HG02884 (cell line): Measurements from ENCODE around the gene IGSF11.
"Not testable (repeated sequence)": the region's sequence is repeated elsewhere in the genome, so short reads cannot be mapped to it uniquely, and the experiment has no call there.

Experiments used
- ATAC-seq: cut with Tn5 transposase; IDR thresholded peaks from one replicate; pipeline ENCODE4 v1.9.1; 2021; ENCODE audit warnings: mild to moderate bottlenecking, moderate library complexity; ENCODE audit not compliant: unreplicated experiment

Gene IGSF11

DNA sequence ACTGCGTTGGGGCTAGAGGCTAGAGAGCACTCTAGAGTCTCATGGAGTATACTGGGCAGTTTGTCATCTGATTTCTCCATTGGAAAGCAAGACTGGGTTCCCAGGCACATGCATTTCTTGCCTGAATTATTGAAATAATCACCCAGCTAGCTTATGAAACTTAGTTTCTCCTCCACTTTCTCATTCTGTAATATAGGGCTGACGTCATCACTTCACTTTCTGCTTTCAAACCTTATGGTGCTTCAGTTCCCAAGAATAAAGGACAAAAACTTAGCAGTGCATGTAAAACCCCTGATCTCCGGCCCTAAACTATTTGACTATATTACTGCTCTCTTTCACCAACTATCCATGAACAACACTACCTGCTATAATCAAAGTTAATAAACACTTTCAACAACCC, 147.9 kb downstream of the IGSF11 start:
- ATAC-seq: no peak

DNA sequence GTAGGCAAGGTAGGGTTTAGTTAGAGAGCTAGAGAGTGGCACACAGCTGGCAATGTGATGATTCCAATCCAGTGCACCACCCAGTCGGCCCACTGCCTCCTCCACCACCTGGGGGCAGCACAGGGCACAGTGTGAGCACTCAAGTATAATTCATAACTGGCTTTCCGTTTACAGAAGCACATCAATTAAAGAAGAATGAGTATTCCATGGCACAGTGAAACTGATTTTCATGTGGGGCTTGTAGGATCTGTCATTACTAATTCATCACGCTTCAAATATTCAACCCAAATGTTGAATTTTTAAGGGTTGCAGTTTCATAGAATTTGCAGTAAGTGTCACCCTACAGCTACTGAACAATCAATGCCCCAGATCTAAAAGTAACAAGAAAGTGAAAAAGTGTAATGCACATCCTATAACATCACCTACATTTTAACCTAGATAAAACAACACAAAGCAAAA, 149.9 kb downstream of the IGSF11 start:
- peak; percentile 72 for ATAC-seq

DNA sequence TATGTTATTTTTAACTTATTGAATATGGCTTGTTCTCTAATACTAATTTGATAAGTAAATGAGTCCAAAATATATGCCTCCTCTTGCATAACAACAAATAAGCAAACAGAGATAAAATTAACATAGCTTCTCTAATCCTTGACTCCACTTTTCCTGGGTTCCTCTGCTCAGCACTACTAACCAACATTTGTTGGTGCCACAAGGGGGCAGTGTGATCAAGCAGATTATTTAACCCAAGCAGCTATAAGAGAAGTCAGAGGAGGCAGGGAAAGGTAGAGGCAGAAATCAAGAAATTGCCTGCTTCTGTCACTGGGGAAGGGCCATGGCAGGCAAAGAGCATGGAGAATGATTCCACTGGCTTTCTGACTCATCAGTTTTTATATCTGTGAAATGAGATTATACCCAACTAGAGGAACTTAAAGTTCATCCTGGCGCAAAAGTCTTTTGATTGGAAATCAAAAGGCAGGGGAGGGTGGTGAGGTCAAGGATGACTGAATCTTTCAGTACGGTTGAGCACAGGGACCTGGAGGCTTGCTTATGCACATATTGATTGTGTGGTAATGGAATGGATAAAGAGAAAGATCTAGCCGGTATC, 152.2 kb downstream of the IGSF11 start:
- ATAC-seq: no peak

DNA sequence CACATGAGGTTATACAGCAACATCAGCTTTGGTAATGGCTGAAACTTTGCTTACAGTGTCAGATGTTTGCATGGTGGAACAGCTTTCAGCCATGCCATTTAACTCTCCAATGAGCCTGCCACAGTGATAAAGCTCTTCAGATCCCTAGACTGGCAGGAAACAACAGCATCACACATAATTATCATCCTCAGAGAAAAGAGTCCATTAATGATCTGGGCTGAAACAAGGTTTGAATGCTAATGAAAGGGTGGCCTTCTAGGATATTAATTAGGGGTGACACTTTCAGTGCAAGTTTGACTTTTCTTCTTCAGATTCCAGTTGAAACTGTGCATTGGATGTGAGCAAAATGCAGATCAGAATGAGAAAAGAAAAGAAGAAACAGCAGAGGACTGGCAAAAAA, 166.6 kb downstream of the IGSF11 start:
- no peak for ATAC-seq

DNA sequence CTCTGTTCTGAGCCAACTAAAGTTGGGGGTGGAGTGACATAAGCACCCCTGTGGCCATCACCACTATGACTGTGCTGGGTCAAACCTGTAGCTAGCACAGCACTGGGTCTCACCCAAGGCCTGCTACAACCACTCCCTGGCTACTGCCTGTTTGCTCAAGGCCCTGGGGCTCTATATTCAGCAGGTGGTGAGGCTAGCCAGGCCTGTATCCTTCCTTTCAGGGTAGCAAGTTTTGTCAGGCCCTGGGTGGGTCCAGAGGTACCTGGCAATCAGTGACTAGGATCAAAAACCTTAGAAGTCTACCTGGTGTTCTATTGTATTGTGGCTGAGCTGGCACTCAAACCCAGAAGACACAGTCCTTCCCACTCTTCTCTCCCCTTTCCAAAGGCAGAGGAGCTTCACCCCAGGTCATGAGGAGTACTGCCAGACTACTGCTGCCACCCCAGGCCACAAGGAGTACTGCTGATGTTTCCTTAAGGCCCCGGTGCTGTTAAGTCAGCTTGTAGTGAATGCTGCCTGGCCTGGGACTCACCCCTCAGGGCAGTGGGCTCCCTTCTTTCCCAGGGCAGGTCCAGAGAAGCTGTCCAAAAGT, 170.8 kb downstream of the IGSF11 start:
- peak; percentile 87 for ATAC-seq

DNA sequence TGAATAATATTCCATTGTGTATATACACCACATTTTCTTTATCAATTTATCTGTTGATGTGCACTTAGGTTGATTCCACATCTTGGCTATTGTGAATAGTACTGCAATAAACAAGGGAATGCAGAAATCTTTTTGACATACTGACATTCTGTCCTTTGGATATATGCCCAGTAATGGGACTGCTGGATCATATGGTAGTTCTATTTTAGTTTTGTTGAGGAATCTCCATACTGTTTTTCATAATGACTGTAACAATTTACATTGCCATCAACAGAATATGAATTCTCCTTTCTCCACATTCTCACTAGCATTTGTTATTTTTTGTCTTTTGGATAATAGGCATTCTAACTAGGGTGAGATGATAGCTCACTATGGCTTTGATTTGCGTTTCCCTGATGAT, 174.7 kb downstream of the IGSF11 start:
- ATAC-seq: no peak

DNA sequence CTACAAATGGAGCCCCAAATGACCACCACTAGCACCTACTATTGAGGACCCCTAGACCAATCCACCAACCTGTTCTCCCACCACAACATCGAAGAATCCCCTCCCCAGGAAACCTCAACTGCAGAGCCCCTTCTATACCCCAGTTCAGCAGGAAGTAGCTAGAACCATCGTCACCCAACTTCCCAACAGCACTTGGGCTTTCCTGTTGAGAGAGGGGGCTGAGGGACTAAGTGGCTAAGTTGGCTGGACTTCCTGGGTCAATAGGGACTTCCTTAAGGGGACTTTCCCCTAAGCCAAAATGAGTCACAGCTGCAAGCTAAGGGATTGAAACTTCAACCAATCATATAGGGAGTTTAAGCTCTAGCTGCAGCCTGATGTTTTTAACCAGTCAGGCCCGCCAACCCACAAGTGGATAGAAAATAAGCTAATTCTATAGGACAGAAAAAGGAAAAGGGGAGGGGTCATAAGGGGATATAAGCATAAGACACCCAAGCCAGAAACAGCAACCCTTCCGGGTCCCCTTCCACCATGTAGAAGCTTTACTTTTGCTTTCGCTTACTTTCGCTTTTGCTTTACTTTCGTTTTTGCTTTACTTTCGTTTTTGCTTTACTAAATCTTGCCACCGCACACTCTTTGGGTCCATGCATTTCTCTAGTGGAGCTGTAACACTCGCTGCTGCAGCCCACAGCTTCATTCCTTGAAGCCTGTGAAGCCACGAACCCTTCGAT, 183.0 kb downstream of the IGSF11 start:
- ATAC-seq: not testable (repeated sequence)

DNA sequence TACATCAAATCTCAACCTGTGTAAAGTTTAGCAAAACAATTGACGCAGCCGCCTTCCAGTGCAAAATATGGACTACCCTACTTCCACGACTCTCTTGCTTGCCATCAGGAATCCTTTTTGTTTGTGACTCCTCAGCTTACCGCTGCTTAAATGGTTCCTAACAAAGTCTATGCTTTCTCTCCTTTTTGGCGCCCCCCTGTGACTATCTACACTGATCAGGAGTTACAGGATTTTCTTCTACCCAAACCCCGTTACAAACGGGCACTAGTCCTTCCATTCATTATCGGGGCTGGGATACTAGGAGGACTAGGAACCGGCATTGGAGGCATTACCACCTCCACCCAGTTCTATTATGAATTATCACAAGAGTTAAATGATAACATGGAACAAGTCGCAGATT, 184.0 kb downstream of the IGSF11 start:
- no peak for ATAC-seq
